ENCODE results near the gene RACGAP1.

Gene RACGAP1

GRCh38 chr12:49941556-49942511 lies 83.5 kb downstream of the RACGAP1 start:
- no peak for DNase-seq (ENCODE audit: low spot score)

- DNase-seq (ENCODE audit: low spot score) = no peak
Observed at GRCh38 chr12:49939707-49940106, 85.6 kb downstream of the RACGAP1 start.

- DNase-seq (ENCODE audit: low spot score) = no peak
Observed at GRCh38 chr12:49939307-49939706, 86.0 kb downstream of the RACGAP1 start.

Measured in hepatic stellate cell (primary cell).